DMS53 treated with DMSO at 0.1 percent for 48 hours (cell line): ENCODE measurements around the gene USF2.
"Not testable (repeated sequence)": the region's sequence is repeated elsewhere in the genome, so short reads cannot be mapped to it uniquely, and the experiment has no call there.

Experiments
- DNase-seq: peaks from one replicate; lab custom pipeline; 2025; ENCODE audit not compliant: unreplicated experiment; lab: John Stamatoyannopoulos, UW

USF2 gene, protein sequence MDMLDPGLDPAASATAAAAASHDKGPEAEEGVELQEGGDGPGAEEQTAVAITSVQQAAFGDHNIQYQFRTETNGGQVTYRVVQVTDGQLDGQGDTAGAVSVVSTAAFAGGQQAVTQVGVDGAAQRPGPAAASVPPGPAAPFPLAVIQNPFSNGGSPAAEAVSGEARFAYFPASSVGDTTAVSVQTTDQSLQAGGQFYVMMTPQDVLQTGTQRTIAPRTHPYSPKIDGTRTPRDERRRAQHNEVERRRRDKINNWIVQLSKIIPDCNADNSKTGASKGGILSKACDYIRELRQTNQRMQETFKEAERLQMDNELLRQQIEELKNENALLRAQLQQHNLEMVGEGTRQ

DNA sequence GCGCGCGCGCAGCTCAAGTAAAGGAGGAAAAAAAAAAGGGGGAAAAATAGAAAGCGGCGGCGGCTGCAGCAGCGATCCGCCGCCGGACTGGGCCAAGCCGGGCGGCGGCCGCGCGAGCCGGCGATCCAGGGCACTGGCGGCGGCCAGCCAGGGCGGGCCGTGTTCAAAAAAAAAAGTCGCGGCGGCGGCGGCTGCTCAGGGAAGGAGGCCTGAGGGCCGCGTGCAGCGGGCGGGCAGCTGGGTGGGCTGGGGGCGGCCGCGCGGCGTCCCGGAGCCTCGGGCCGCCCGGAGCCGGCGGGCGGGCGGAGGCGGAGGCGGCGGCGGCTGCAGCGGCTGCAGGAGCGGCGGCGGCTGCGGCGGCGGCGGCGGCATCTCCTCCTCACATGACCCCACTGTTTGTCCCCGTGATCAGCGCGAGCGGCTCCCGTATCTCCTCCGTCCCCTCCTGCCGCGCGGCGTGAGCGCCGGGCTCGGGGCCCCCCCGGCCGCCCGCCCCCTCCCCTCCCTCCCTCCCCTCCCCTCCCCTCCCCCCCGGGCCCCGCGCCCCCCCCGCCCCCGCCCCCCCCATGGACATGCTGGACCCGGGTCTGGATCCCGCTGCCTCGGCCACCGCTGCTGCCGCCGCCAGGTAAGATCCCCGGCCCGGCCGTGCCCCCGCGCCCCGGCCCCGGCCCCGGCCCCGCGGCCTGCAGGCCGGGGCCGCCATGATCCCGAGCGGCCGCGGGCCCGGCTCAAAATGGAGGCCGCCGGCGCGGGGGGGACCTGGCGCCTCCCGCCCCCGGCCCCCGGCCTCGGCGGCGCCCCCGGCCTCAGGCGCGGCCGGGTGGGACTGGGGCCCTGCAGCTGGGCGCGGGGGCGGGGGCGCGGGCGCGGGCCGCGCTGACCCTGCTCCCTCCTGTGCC is at the start of gene USF2:
Gene USF2 (plus strand): TSS at position 427 of the 902 bp plus-strand sequence. CDS start 140 bp downstream, at position 567.
- peak; percentile 57 for DNase-seq

DNA sequence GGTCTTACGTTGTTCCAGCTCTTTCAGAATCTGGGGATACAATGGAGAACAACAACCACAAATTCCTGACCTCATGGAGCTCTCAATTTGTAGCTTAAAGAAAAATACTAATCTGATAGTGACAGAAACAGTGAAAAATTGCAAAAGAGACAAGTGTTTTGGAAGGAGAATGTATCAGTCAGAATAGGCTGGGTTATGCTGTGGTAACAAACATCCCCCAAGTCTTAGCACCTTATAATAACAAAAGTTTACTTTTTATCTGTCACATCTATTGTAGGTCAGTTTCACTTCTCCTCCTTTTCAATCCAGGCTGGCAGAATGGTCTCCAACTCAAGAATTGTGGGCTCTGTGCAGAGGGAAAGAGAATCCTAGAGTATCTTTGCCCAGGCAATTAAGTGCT is 49.8 kb upstream of the USF2 start:
- no peak for DNase-seq

DNA sequence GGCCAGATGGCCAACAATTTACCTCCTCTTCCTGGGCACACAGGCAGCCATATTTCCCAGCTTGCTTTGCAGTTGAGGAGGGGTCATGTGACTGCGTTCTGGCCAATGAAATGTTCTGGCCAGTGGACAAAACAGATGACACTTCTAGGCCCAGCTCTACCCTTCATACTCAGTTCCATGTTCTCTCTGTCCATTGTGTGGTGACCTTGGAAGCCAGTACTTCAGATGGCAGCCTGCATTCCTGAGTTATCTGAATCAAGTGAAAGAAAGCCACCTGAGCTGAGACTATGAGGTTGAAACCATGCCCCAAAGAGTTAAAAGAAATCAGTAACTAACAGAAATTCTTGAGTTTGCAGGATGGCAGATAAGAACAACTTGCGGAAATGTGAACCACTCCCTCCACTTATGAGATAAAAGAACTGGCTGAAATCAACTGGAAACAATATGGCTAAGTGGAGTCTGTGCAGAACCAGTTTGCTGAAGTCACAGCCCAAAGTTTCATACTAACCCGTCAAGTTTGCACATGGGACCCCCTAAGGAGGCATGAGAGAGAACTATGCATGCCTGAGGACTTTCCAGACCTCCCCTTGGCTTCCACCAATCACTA is 48.3 kb upstream of the USF2 start:
- no peak for DNase-seq

DNA sequence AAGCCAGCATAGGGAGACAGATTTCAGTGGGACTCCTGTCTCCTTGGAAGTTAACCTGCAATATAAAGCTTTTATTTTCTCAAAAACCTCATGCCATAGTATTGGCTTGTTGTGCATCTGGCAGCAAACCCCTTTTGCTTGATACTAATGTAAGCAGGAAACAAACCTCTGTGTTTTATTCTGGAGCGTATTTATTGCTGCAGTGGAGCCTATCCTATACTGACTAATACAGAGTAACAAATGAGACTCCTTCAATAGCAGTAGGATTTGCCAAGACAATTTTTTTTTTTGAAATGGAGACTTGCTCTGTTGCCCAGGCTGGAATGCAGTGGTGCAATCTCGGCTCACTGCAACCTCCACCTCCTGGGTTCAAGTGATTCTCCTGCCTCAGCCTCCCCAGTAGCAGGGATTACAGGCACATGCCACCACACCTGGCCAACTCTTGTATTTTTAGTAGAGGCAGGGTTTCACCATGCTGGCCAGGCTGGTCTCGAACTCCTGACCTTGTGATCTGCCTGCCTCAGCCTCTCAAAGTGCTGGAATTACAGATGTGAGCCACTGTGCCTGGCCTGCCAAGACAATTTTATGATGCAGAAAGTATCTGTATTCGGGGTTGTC is 47.7 kb upstream of the USF2 start:
- DNase-seq = not testable (repeated sequence)

DNA sequence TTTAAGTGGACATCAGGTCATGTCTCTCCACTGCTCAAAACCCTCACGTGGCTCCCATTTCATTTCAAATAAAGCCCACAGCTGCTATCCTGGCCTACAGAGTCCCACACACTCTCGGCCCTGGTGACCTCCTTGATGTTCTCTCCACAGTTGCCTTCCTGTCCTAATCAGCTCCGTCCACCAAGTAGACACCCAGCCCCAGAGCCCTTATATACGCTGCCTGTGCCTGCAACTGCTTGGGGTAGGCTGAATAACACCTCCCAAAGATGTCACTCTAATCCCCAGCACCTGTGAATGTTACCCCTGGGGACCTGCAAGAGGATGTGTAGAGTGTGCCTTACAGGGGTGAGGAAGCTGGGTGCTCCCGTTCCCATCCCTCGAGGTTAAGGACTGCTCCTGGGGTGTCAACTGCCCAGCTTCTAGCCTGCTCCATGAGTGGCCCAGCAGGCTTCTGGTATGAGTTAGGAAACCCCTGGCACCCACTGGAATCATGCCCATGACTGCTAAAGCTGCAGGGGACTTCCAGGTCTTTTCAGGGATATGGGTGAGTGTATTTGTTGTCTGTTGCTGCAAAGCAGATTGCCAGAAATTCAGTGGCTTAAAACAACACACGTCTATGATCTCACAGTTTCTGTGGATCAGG is 46.3 kb upstream of the USF2 start:
- no peak for DNase-seq

DNA sequence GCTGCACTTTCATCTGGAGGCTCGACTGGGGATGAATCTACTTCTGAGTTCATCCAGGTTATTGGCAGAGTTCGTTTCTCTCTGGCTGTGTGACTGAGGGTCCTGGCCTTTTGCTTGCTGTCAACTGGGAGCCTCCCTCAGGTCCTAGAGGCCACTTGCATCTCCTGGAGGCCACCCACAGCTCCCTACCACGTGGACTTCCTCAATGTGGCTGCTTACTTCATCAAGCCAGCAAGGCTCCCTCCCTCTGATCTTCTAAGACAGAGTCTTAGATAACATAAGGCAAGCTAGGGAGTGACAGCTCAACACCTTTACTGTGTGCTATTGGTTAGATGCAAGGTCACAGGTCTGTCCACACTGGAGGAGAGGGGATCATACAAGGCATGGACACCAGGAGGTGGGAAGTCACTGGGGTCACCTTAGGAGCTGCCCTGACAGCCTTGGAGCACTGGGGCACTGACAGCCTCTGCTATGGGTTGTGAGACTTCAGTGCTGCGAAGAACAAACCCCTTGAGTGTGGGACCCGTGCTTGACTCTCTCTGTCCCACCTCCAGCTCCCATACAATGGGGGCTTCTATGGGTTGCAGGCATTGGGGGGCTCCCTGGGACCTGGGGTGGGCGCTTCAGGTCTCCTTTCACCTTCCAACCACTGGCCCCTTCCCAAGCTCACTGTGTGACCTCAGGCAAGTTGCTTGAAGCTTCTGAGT is 45.5 kb upstream of the USF2 start:
- DNase-seq = no peak

DNA sequence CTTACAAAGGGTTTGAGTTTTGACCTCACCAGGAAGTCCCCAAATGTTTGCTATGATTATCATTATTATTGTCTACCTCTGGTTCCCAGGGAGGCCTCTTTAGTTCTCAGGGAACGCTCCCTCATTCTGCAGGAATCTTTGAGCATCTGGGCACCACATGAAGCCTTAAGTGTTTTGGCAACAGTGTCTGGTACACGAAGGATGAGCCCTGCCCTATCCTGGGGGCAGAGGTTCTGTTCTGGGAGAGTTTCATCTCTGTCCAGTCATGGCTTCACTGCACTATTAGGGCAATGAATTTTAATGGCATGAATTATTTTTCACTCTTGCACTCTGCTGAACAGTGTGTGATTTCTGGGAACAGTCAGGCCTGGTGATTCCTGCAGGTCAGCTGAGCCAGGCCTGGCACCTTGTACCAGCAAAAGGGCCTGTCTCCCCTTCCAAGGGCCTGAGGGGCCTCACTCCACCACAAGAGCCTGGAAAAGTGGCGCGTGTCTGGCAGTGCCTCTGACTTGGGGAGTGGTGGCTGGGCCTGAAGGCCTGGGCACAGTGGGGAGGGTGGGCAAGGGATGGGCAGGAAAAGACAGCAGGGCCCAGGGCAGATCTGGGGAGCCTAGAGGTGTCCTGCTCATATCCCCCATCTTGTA is 44.8 kb upstream of the USF2 start:
- DNase-seq = no peak

DNA sequence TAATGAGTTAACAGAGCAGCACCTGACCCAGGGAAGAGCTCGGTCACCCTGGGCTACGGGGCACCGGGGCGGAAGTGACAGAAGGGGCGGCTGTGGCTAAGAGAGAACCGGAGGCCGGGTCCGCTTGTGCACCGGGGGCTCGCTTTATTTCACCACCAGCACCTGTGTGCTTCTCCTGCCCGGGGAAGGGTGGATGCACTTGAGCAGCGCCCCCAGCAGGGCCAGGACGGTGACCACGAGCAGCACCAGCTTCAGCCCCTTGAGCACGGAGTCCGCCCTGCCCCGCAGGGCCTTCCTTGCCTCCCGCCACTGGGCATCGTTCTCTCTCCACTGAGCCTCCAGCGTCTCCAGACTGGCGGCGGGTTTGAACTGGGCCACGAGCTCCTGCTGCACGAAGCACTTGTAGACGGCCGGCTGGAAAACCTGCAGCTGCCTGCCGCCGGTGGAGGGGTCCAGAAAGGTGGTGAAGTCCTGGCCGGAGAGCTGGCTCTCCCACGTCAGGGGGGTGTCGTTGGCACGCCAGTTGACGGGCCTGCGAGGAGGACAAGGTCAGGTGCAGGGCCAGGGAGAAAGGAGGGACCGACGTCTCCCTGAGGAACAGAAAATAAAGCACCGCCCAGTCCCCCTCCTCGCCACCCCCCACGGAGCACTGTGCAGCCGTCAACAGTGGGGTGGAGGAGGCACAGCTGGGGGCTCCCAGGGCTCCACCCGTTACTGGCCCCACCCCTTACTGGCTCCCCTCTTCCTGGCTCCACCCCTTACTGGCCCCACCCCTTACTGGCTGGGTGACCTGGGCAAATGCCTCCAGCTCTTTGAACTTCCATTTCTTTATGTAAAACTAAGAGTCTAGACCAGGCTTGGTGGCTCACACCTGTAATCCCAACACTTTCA is 43.8 kb upstream of the USF2 start:
- no peak for DNase-seq

DNA sequence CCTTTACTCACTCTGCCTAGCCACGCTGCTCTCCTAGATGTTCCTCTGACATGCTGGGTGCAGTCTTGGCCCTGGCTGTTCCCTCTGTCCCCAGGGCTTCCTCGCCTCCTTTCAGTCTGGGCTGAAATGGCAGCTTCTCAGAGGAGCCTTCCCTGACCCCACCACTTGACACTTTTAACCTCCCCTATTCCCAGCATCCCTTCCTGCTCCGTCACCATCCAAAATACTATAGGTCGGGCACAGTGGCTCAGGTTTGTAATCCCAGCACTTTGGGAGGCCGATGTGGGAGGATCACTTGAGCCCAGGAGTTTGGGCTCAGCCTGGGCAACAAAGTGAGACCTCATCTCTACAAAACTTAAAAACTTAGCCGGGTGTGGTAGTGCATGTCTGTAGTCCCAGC is 42.8 kb upstream of the USF2 start:
- no peak for DNase-seq

DNA sequence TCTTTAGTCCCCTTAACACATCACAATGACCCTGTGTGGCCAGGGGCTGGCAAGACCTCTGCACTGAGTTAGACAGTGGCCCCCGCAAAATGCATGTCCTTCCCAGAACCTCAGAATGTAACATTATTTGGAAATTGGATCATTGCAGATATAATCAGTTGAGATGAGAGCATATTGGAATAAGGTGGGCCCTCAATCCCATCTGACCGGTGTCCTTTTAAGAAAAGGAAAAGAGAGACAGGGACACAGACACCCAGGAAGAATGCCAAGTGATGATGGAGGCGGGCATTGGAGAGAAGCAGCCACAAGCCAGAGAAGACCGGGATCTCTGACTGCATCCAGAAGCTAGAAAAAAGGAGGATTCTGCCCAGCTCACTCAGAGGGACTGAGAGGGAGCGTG is 42.0 kb upstream of the USF2 start:
- DNase-seq = no peak

DNA sequence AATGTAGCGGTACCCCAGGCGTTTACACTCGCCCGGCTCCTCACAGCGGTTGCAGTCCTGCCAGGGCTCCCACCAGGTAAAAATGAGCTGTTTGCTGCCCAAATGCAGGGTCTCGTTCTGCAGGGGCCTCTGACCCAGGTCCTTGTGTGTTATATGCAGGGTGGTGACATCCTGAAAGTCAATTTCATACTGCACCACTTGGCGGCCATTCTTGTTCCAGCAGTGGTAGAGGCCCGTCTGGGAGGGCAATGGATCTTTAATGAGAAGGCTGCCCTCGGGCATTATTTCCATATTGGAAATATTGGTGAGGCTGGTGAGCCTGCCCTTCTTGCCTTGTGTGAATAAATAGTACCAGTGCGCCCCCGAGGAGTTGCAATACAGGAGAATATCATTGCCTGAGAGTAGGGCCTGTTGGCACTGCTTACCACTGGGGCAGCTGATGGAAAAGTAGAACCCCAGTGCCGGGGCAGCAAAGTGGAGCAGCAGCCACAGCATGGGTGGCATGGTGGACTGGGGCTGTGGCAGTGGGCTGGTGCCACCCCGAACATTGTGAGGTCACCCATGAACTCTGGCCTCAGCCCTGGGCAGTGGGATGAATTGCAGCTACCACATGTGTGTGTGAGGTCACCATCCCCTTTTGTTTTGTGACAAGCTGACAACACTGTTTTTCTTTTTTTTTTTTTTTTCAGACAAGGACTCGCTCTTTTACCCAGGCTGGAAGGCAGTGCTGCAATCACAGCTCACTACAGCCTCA is 40.4 kb upstream of the USF2 start, which contains the start of gene FAM187B:
Gene FAM187B (minus strand): TSS at position 563 of the 754 bp plus-strand sequence. CDS start 59 bp downstream, at position 504.
- no peak for DNase-seq

DNA sequence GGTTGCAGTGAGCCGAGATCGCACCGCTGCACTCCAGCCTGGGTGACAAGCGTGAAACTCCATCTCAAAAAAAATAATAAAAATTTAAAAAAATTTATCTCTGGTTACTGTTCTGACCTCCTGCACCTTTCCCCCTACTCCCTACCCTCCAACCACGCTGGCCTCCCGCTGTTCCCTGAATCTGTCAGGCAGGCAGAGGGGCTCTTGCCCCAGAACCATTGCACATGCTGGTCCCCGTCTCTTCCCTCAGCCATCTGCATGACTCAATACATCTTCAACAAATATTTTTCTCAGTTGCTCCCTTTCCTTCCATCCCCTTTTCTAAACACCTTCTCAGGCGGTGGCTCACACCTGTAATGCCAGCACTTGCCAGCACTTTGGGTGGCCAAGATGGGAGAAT is 39.2 kb upstream of the USF2 start:
- DNase-seq = no peak

DNA sequence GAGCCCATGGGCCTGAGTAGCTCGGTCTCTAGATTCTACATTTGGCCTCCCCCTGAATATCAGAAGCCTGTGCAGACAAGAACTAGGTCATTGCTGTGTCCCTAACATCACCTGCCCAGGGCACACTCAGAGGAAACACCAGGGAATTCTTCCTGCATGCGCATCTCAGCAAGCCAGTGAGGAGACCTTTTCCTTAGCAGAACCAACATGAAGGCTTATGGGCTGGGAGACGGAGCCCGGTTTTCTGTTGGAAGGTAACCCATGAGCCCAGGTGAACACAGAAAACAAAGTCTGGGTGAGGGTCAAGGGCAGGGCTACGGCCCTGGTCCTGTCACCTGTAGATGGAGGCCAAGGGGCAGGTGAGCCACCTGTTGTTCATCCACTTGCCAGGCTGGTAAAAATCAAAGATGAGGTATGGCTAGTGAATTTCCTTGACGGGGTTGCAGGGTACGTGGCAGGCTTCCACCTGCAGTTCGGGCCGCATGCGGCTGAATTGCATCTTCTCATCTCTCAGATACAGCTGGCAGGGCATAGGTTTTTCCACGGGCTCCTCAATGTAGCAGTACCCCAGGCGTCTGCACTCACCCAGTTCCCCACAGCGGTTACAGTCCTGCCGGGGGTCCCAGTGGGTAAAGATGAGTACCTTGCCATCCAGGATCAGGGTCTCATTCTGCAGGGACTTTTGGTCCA is 36.7 kb upstream of the USF2 start:
- no peak for DNase-seq

DNA sequence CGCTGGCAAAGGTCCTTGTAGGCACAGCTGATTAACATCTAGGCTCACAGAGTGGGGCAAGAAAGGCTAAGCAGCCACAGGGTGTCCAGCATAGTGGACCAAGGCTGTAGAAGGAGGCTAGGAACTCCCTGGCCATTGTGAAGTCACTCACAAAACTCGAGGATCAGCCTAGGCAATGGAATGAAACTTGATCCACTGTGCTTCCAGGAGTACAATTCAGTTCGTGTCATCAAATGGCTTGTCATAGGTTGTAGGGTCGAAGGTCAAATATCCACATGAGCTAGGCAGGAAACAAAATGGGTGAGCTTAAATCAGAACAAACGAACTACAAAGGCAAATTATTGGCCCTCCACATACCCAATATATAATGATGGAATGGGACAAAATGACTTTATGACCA is 35.9 kb upstream of the USF2 start:
- no peak for DNase-seq

DNA sequence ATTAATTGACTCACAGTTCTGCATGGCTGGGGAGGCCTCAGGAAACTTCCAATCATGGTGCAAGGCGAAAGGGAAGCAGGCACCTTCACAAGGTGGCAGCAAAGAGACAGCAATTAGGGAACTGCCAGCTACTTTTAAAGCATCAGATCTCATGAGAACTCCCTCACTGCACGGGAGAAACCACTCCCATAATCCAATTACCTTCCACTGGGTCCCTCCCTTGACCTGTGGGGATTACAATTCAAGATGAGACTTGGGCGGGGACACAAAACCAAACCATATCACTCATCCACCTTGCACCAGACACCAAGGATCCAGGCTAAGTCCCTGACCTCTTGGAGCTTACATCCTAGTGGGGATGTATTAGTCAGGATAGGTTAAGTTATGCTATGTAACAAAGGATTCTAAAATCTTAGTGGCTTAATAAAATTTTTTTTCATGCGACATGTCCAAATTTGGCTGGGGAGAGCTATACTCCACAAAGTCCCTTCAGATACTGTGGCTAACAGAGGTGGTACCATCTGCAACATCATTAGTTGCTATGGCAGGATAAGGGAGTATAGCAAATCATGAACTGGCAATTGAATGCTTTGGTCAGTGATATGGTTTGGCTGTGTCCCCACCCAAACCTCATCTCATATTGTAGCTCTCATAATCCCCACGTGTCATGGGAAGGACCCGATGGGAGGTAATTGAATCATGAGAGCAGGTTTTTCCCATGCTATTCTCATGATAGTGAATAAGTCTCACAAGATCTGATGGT is 31.9 kb upstream of the USF2 start:
- DNase-seq = no peak

DNA sequence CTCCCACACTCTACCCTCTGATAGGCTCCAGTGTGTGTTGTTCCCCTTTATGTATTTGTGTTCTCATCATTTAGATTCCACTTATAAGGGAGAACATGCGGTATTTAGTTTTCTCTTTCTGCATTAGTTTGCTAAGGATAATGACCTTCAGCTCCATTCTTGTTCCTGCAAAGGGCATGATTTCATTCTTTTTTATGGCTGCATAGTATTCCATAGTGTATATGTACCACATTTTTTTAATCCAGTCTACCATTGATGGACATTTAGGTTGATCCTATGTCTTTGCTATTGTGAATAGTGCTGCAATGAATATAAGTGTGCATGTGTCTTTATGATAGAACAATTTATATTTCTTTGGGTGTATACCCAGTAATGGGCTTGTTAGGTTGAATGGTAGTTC is 29.2 kb upstream of the USF2 start:
- not testable (repeated sequence) for DNase-seq

DNA sequence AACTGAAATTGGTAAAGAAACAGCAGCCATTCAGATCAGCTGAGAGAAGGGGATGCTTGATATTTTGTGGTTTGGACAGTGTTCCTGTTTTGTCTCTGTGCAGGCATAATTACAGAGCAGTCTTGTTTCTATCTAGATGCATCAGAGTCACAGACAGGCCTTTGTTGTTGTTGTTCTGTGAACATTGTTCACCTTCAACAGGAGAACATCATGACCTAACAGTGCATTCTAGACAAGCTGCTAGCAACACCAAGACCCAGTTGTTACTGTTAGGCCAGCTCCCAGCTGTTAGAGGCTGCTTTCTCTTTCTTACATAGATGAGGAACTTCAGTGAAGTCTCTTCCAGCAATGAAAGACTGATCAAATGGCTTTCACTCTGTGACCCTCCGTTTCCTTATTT is 28.4 kb upstream of the USF2 start:
- no peak for DNase-seq
